HL-60 (cell line): ENCODE measurements around the gene RPL35A.
A peak's percentile ranks its signal among the peaks of the same experiment; 100 is the strongest.

ENCODE experiments used
- GABPA ChIP-seq: IDR thresholded peaks from 2 replicates; pipeline ENCODE4 v1.6.1; 2012; ENCODE audit warnings: low read depth
- POLR2AphosphoS5 ChIP-seq: IDR thresholded peaks from 2 replicates; pipeline ENCODE4 v1.6.1; 2012; ENCODE audit warnings: low read depth
- SPI1 ChIP-seq: IDR thresholded peaks from 2 replicates; pipeline ENCODE4 v1.6.1; 2012; ENCODE audit warnings: low read depth, mild to moderate bottlenecking, borderline replicate concordance
- TF ChIP-seq, protein P1 (sequence below): IDR thresholded peaks from one replicate; pipeline ENCODE4 v1.5.1; 2011; ENCODE audit warnings: low read length, control low read depth, inconsistent platforms; ENCODE audit not compliant: insufficient read depth
- TF ChIP-seq, protein P2 (sequence below): IDR thresholded peaks from 2 replicates; pipeline ENCODE4 v1.6.1; 2012; ENCODE audit warnings: low read depth; ENCODE audit not compliant: insufficient replicate concordance

DNA sequence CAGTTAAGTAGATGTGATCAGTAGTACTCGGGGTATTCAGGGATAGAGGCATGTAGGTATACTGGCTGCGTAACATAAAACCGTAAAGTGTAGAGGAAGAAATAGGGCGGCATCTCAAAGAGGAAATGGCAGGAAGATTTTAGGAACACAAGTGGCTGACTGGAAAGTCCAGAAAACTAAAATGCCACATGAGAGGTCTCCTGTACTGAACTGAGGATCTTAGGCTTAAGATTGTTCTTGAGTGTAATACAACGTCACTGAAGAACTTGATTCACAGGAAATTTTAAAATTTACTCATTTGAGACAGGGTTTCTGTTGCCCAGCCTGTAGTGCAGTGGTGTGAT lies 7.8 kb downstream of the RPL35A start:
- TF ChIP-seq, protein P1, sequence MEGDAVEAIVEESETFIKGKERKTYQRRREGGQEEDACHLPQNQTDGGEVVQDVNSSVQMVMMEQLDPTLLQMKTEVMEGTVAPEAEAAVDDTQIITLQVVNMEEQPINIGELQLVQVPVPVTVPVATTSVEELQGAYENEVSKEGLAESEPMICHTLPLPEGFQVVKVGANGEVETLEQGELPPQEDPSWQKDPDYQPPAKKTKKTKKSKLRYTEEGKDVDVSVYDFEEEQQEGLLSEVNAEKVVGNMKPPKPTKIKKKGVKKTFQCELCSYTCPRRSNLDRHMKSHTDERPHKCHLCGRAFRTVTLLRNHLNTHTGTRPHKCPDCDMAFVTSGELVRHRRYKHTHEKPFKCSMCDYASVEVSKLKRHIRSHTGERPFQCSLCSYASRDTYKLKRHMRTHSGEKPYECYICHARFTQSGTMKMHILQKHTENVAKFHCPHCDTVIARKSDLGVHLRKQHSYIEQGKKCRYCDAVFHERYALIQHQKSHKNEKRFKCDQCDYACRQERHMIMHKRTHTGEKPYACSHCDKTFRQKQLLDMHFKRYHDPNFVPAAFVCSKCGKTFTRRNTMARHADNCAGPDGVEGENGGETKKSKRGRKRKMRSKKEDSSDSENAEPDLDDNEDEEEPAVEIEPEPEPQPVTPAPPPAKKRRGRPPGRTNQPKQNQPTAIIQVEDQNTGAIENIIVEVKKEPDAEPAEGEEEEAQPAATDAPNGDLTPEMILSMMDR, result no peak
- TF ChIP-seq, protein P2, sequence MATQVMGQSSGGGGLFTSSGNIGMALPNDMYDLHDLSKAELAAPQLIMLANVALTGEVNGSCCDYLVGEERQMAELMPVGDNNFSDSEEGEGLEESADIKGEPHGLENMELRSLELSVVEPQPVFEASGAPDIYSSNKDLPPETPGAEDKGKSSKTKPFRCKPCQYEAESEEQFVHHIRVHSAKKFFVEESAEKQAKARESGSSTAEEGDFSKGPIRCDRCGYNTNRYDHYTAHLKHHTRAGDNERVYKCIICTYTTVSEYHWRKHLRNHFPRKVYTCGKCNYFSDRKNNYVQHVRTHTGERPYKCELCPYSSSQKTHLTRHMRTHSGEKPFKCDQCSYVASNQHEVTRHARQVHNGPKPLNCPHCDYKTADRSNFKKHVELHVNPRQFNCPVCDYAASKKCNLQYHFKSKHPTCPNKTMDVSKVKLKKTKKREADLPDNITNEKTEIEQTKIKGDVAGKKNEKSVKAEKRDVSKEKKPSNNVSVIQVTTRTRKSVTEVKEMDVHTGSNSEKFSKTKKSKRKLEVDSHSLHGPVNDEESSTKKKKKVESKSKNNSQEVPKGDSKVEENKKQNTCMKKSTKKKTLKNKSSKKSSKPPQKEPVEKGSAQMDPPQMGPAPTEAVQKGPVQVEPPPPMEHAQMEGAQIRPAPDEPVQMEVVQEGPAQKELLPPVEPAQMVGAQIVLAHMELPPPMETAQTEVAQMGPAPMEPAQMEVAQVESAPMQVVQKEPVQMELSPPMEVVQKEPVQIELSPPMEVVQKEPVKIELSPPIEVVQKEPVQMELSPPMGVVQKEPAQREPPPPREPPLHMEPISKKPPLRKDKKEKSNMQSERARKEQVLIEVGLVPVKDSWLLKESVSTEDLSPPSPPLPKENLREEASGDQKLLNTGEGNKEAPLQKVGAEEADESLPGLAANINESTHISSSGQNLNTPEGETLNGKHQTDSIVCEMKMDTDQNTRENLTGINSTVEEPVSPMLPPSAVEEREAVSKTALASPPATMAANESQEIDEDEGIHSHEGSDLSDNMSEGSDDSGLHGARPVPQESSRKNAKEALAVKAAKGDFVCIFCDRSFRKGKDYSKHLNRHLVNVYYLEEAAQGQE, result no peak
- TF ChIP-seq POLR2AphosphoS5, result no peak
- no peak for TF ChIP-seq GABPA
- TF ChIP-seq SPI1, result peak; percentile 8; the same call in 1 of the 2 replicates
